Neural cell (in vitro differentiated cells): Measurements from ENCODE around the gene NSG1.

ENCODE experiments used
- EP300 ChIP-seq: fragments of 450-650 bp; conservative IDR thresholded peaks from 2 replicates; pipeline ENCODE4 v1.6.1; 2014; ENCODE audit warnings: antibody characterized with exemption, mild to moderate bottlenecking, moderate library complexity; ENCODE audit not compliant: poor library complexity, severe bottlenecking
- POLR2AphosphoS5 ChIP-seq: IDR thresholded peaks from 2 replicates; pipeline ENCODE4 v1.6.1; 2012
- TF ChIP-seq, protein P1 (sequence below): fragments of 450-650 bp; IDR thresholded peaks from 2 replicates; pipeline ENCODE4 v1.5.1; 2014; ENCODE audit warnings: antibody characterized with exemption, mild to moderate bottlenecking, moderate library complexity; ENCODE audit not compliant: poor library complexity, severe bottlenecking

DNA sequence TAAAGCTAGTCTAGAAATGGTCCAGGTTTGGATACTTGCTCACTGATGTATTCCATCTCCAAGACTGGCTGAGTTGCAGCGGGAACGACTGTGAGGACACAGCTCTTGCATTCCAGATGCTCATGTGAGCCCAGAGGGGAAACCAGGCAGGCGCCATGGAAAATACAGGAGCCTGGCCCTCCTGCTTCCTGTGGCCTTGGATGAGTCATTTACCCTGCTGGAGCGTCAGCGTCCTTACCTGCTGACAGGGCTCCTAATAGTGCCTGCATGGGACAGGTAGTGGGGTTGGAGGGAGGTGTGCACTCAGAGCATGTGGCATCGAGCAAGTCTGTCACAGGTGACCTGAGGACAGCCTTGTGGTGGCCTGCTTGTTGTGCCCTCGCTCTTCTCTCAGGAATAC, 69.4 kb downstream of the NSG1 start:
- TF ChIP-seq, protein P1, sequence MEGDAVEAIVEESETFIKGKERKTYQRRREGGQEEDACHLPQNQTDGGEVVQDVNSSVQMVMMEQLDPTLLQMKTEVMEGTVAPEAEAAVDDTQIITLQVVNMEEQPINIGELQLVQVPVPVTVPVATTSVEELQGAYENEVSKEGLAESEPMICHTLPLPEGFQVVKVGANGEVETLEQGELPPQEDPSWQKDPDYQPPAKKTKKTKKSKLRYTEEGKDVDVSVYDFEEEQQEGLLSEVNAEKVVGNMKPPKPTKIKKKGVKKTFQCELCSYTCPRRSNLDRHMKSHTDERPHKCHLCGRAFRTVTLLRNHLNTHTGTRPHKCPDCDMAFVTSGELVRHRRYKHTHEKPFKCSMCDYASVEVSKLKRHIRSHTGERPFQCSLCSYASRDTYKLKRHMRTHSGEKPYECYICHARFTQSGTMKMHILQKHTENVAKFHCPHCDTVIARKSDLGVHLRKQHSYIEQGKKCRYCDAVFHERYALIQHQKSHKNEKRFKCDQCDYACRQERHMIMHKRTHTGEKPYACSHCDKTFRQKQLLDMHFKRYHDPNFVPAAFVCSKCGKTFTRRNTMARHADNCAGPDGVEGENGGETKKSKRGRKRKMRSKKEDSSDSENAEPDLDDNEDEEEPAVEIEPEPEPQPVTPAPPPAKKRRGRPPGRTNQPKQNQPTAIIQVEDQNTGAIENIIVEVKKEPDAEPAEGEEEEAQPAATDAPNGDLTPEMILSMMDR: no peak
- no peak for TF ChIP-seq POLR2AphosphoS5
- no peak for TF ChIP-seq EP300
